ENCODE results near the gene VPS26A.

VPS26A gene

GRCh38 chr10:69145864-69146263, 21.9 kb downstream of the VPS26A start:
- Histone ChIP-seq H3K36me3 (ENCODE audit: low read depth) (0 out of 2 replicates have a peak, but pooled peaks cover 4% of the 10 kb centered on the region), H3K27ac (ENCODE audit: poor library complexity, severe bottlenecking) (no peak overlapping the region), H3K27me3 (ENCODE audit: insufficient read depth, poor library complexity, severe bottlenecking) (no peaks in the 10 kb centered on the region), H3K4me3 (ENCODE audit: severe bottlenecking) (no peak overlapping the region), H3K9me3 (ENCODE audit: severe bottlenecking) (no peaks in the 10 kb centered on the region), H3K4me1 (ENCODE audit: insufficient read depth, poor library complexity, severe bottlenecking) (no peaks in the 10 kb centered on the region)
- ATAC-seq (ENCODE audit: low read depth) (no peak), DNase-seq (ENCODE audit: low spot score) (no peak)
- no peak for TF ChIP-seq CTCF (IDR thresholded peaks at IDR 0.05; ENCODE audit: poor library complexity, severe bottlenecking)

- Histone ChIP-seq H3K4me3 (ENCODE audit: severe bottlenecking) (no peak overlapping the region), H3K4me1 (ENCODE audit: insufficient read depth, poor library complexity, severe bottlenecking) (no peaks in the 10 kb centered on the region), H3K9me3 (ENCODE audit: severe bottlenecking) (no peaks in the 10 kb centered on the region), H3K36me3 (ENCODE audit: low read depth) (0 out of 2 replicates have a peak, but pooled peaks cover 4% of the 10 kb centered on the region), H3K27ac (ENCODE audit: poor library complexity, severe bottlenecking) (no peak overlapping the region), H3K27me3 (ENCODE audit: insufficient read depth, poor library complexity, severe bottlenecking) (no peaks in the 10 kb centered on the region)
- no peak for ATAC-seq (ENCODE audit: low read depth)
- TF ChIP-seq CTCF (IDR thresholded peaks at IDR 0.05; ENCODE audit: poor library complexity, severe bottlenecking) = no peak
- no peak for DNase-seq (ENCODE audit: low spot score)
These were observed 22.8 kb downstream of the VPS26A start for GRCh38 chr10:69146759-69147158.

GRCh38 chr10:69151984-69152383, 28.0 kb downstream of the VPS26A start:
- Histone ChIP-seq H3K4me3 (ENCODE audit: severe bottlenecking) (no peak overlapping the region), H3K27me3 (ENCODE audit: insufficient read depth, poor library complexity, severe bottlenecking) (no peaks in the 10 kb centered on the region), H3K27ac (ENCODE audit: poor library complexity, severe bottlenecking) (no peak overlapping the region), H3K4me1 (ENCODE audit: insufficient read depth, poor library complexity, severe bottlenecking) (peaks cover 14% of the 10 kb centered on the region), H3K36me3 (ENCODE audit: low read depth) (peaks cover 1% of the 10 kb centered on the region), H3K9me3 (ENCODE audit: severe bottlenecking) (no peaks in the 10 kb centered on the region)
- DNase-seq (ENCODE audit: low spot score) (no peak), ATAC-seq (ENCODE audit: low read depth) (no peak)
- no peak for TF ChIP-seq CTCF (IDR thresholded peaks at IDR 0.05; ENCODE audit: poor library complexity, severe bottlenecking)

GRCh38 chr10:69153227-69153626, 29.2 kb downstream of the VPS26A start:
- TF ChIP-seq CTCF (IDR thresholded peaks at IDR 0.05; ENCODE audit: poor library complexity, severe bottlenecking) = no peak
- H3K4me1 ChIP-seq (ENCODE audit: insufficient read depth, poor library complexity, severe bottlenecking) = peaks cover 14% of the 10 kb centered on the region
- H3K4me3 ChIP-seq (ENCODE audit: severe bottlenecking) = no peak overlapping the region
- no peaks in the 10 kb centered on the region for H3K9me3 ChIP-seq (ENCODE audit: severe bottlenecking)
- H3K36me3 ChIP-seq (ENCODE audit: low read depth) = peaks cover 10% of the 10 kb centered on the region
- ATAC-seq (ENCODE audit: low read depth) (no peak), DNase-seq (ENCODE audit: low spot score) (no peak)
- no peak overlapping the region for H3K27ac ChIP-seq (ENCODE audit: poor library complexity, severe bottlenecking)
- no peaks in the 10 kb centered on the region for H3K27me3 ChIP-seq (ENCODE audit: insufficient read depth, poor library complexity, severe bottlenecking)

- H3K27ac ChIP-seq (ENCODE audit: poor library complexity, severe bottlenecking) = no peak overlapping the region
- H3K9me3 ChIP-seq (ENCODE audit: severe bottlenecking) = no peaks in the 10 kb centered on the region
- no peaks in the 10 kb centered on the region for H3K27me3 ChIP-seq (ENCODE audit: insufficient read depth, poor library complexity, severe bottlenecking)
- peaks cover 45% of the 10 kb centered on the region for H3K36me3 ChIP-seq (ENCODE audit: low read depth)
- no peak for TF ChIP-seq CTCF (IDR thresholded peaks at IDR 0.05; ENCODE audit: poor library complexity, severe bottlenecking)
- DNase-seq (ENCODE audit: low spot score) = no peak
- peaks cover under 1% of the 10 kb centered on the region for H3K4me1 ChIP-seq (ENCODE audit: insufficient read depth, poor library complexity, severe bottlenecking)
- ATAC-seq (ENCODE audit: low read depth) = 0 out of 3 replicates have a peak, but pooled peaks have one; percentile 33
- H3K4me3 ChIP-seq (ENCODE audit: severe bottlenecking) = no peak overlapping the region
These were observed 36.8 kb downstream of the VPS26A start for GRCh38 chr10:69160809-69161241.
